Sciatic nerve (tissue), 2 donors: ENCODE results near the gene E2F7. TPM values are rescaled to one million over a fixed set of nuclear protein-coding genes. Genes with fewer than 3 reads are reported as not detected.
A peak's percentile ranks its signal among the peaks of the same experiment; 100 is the strongest.

Experiments used
- ATAC-seq: fragments of 200-7000 bp; cut with Tn5 transposase; one replicate; pipeline ENCODE4 v1.9.1; 2020; ENCODE audit warnings: mild to moderate bottlenecking, moderate library complexity
- DNase-seq: peaks from one replicate; pipeline ENCODE4 v3.0.0-alpha.2; 2020; ENCODE audit warnings: low spot score
- intact Hi-C: fragments of 100-400 bp; cut with DNase I; formaldehyde crosslinking; loops from one replicate; pipeline ENCODE4 v1.14.2; 2022
- total RNA-seq: library from RNA; stranded (reverse); fragmentation: NEBNext Ultra II Directional; extraction: Animal tissue kit (Norgen Biotek cat#: 25700); gene quantifications from one replicate; pipeline ENCODE4 v1.2.1, GENCODE V29; 2021
- donor health status: DM: no; HTN: no; CAD: no.
- donor health status: DM: no; HTN: no; CAD: no.

The E2F7 gene
- total RNA-seq, 1 donor from 2014 or later, result 0.27 TPM

DNA sequence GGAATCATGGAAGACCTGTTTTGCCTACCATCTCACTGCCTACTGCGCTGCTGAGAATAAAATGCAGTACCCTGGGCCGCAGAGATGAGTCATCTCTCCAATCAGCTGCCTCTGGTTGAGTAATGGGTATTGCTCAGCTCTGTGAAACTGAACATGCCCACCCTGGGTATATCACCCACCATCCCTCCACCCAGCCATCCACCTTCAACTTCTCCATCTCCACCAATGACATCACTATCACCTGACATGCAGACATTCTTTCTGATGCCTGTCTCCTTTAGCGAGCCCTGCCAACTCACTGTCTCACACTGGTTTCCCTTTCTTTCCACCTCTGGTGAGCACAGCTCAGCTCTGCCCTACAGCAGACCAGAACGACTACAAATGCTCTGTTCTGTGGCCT, 33.6 kb downstream of the E2F7 start:
- DNase-seq, result no peak
- no peak for ATAC-seq
- intact Hi-C loops, result no loop called here

DNA sequence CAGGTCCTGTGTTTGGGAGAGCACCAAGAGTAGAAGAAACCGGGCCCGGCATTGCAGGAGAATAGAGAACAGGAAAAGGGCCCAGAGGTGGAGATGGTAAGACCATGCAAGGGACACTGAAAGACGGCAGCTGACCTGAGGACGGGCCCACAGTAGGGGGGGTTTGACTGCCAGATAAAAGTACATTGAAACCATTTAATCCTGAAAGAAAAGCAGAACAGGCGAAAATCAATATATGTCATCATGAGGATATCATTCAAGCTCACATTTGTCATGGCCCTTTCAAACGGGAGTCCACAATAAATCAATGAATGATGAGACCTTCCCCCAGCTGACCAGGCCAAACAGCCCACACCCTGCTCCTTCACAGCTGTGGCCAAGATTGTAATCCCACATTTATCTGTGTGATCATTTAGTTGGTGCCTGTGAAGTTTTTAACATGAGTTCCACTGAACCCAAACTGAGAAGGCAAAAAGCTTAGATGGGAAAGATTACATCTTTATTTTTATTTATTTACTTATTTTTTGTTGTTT, 39.5 kb downstream of the E2F7 start:
- intact Hi-C loops, result no loop called here
- DNase-seq, result no peak
- no peak for ATAC-seq

DNA sequence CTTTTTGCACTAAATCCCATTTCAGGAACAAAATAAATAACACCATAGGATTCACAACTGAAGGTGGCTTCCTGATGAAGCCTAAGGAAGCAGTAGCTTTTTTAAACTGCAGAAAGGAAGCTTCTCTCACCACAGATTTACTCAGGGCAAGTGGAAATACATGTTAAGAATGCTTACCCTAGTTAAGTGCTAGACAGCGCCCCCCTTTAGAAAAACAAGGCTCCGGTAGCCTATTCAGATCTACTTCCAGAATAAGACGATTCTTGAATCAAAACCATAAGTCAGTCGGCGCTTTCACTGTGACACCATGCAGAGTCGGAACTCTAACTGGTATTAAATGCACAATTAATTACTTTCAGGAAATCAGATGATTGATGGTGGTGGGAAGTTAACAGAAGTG, 41.9 kb downstream of the E2F7 start:
- no peak for DNase-seq
- no peak for ATAC-seq
- intact Hi-C loops, result no loop called here

DNA sequence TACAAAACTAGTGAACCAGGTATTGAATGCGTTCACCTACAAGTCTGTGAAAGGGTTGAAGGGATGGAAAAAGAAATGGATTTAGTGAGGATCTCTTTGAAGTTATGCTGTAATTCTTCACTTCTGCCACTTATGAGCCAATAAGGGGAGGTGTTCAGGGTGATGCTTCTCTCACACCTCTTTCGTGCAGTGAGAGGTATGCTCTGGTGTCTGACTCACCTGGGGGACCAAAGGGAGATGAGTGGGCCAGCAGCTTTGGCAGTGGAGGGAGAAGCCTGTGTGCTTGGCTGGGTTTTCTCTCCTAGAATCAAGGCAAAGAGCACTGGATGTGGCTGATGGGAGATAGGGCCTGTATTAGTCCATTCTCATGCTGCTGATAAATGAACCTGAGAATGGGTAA, 45.4 kb downstream of the E2F7 start:
- intact Hi-C loops, result no loop called here
- DNase-seq, result no peak
- no peak for ATAC-seq

DNA sequence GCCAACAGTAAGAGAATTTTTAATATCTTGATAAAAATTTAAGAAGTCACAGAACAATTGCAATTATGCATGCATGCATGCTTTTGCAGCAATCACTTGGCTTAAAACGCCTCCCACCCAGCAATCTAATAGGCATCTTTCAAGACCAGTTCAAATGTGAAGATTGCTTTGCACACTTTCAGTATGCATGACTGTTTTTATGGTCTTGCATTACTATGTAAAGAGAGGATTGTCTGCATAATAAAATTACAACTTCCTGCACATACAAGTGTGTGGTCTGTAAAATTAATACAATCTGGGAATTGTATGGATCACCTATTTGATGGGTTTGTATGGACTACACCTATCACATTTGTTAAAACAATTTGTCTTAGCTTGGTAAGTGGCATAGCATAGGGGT, 48.8 kb downstream of the E2F7 start:
- intact Hi-C loops, result no loop called here
- ATAC-seq (no peak), DNase-seq (no peak)

DNA sequence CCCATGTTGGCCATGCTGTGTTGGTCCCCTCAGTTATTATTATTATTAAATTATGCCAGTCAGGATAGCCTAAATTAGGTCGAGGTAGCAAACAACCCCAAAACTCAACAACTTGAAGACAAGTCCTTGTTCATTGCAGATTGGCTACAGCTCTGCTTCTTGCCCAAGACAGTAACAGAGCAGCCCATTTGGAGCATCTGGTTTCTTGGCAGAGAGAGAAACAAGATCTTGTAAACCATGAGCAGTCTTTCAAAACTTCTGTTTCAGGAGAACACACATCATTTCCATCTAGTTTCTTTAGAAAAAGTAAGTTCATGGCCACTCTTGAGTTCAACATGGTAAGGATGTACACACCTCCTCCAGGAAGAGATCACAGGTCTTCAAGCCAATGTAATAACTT, 52.3 kb downstream of the E2F7 start:
- DNase-seq (no peak), ATAC-seq (no peak)
- intact Hi-C loops, result no loop called here

DNA sequence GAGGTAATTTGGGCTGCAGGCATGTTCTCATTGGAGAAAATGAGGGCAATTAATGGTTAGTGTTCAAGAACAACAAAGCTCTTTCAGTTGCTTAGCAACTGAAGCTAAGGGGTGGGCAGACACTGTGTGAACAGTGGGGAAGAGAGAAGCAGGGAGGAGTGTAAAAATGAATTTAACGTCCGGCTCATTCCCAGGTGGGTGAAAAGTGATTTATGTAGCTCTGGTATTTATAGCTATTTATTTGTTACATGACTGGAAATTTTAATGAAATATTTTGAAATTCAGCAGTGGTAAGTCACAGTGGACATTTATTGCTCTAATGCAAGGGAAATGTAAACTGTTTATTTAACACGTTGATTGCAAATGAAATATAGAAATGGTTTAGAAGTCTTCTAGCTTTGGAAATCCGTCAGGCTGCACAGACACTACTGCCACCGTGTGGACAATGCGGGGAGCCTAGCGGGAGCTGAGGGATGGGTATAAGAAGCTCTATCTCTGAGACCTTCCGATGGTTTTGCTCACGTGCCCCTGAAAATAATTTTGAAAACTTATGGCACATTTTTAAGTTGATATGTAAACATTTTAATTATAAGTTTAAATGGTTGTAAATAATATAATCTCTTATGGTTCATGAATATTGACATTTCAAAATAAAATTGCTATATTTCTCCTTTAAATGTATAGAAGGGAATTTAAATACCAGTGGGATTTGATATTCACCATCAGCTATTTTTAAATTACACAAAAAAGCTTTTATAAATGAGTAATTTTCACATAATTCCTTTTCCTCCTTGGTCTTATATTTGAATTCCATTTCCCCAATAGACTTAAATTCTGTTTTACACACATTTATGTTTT, 54.4 kb downstream of the E2F7 start:
- ATAC-seq (peak; percentile 83), DNase-seq (peak; percentile 86)
- intact Hi-C loops, result no loop called here

DNA sequence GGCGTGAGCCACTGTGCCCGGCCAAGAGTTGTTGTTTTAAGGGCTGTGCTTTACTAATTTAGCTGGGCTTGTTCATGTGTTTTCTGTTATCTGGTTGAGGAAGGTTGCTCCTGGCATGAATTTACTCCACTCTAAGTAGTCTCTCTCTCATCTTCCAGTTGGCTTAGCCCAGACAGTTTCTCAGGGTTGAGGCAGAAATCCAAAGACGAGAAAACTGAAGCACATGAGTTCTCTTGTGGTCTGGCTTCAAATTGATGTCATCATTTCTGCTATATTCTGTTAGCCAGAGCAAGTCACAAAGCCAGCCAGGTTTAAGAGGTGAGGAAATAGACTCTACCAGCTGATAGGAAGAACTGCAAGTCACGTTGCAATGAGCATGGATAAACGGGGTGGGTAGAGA, 57.9 kb downstream of the E2F7 start:
- DNase-seq, result no peak
- peak; percentile 81 for ATAC-seq
- intact Hi-C loops, result no loop called here

DNA sequence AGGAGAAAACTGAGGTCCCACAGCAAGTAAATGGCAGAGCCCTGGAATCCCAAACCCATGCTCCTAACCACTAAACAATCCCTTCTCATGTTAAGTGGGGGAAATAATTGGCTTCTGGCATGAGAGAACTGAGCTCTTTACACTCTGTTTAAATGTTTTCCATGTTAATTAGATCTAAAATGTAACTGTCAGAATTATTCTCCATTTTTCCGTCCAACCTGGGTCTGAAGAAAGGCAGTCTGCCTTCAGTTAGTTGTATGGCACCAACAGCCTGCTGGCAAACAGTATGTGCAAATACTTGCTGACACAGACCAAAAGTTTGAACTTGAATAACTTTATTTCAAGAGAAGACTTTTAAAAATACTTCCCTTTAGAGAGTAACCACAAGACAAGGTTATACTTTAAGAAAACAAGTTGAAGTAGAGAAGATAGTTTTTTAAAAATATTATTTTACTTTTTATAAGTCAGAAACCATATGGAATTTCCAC, 59.7 kb downstream of the E2F7 start:
- DNase-seq (no peak), ATAC-seq (no peak)
- intact Hi-C loops, result no loop called here

DNA sequence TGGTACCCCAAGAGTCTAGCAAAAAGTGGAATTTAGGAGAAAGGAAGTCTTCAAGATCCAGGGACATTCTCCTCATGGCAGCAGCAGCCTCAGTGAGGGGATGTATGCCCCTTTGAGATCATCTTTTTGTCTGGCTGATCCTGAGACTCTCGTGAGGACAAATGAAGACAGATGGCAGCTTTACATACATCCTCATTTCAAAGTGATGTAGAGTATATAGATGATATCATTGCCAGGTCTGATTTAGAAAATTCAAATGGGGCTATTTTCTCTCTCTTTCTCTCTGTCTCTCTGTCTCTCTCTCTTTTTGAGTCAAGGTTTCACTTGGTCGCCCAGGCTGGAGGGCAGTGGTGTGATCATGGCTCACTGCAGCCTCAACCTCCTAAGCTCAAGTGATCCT, 61.5 kb downstream of the E2F7 start:
- intact Hi-C loops, result no loop called here
- ATAC-seq, result no peak
- no peak for DNase-seq

DNA sequence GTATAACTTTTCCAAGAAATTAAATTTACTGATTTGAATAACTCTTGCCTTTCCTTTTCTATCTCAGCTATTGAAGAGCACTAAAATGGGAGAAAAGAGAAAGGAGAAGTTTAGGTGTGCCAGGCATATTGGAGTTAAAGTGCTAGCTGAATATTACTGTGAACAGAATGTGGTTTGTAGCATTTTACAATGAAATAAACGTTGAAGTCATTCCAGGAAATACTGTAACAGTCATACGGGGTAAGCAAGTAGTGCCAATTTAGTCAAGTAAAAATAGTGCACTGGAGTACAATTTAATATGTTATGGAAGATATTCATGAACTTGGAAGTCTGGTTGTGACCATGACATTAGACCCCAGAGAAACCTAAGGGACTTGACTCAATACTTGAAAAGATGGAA, 62.1 kb downstream of the E2F7 start:
- DNase-seq (no peak), ATAC-seq (no peak)
- intact Hi-C loops, result no loop called here

DNA sequence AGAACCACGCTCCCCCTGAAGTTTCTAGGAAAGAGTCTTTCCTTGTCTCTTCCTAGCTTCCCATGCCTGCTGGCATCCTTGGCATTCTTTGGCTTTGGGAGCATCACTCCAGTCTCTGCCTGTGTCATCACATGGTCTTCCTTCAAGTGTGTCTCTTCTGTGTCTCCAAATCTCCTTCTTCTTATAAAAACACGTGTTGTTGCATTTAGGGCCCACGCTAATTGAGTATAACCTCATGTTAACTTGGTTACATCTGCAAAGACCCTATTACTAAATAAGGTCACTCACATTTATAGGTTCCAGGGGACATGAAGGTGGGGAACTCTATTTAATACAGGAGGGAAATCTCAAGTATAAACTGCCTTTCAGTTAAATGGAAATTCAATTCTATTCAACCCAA, 63.0 kb downstream of the E2F7 start:
- intact Hi-C loops, result no loop called here
- no peak for ATAC-seq
- DNase-seq, result no peak

DNA sequence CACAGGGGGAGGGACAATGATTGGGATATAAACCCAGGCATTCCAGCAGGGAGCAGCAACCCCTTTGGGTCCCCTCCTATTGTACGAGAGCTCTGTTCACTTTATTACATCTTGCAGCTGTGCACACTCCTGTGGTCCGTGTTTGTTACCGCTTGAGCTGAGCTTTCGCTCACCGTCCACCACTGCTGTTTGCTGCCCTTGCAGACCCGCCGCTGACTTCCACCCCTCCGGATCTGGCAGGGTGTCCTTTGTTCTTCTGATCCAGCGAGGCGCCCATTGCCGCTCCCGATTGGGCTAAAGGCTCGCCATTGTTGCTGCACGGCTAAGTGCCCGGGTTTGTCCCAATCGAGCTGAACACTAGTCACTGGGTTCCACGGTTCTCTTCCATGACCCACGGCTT, 64.1 kb downstream of the E2F7 start:
- no peak for ATAC-seq
- DNase-seq, result no peak
- intact Hi-C loops, result no loop called here

DNA sequence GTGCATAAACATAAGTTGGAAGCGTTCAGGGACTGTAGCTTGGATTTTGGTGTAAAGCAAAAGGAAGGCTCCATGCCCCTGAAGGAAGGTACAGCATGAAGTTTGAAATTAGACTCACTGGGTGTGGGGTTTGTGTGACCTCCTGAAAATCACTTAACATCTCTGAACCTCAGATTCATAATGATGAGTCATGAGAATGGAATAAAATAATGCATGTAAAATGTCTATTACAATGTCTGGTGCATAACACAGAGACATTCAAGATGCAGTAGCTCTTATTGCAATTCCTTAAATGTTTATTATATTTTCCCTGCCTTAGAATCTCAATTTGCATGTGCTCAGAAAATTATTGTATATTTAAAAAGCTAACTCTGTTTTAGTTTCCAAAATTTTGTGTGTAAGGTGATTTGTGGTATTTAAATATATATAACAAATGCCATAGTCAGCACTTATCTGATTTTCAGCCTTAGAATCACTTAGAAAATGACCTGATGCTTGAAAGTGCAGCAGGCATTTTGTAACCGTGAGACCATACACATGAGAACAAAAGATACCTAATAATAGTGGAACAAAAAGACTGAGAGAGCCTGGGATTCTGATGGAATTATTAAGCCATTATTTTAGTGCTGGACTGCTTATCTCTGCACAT, 66.3 kb downstream of the E2F7 start:
- ATAC-seq (no peak), DNase-seq (no peak)
- intact Hi-C loops, result no loop called here

DNA sequence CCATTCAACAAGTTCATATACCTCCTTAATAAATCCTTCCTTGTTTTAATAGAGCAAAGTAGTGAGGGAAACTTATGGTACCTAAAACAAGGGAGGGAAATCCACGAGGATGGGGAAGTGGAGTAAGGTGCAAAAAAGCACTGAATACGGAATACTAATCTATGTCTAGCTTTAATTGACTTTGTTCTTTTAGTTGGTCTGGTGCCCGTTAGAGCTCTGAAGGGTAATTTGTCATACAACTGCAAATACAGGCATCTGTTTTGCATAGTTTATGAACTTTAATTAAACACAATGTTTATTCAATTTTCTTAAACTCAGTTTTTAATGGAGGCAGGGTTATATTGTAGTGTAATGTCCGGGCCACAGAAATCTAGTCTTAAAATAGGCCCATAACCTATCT, 67.0 kb downstream of the E2F7 start:
- DNase-seq, result no peak
- ATAC-seq, result no peak
- intact Hi-C loops, result no loop called here

DNA sequence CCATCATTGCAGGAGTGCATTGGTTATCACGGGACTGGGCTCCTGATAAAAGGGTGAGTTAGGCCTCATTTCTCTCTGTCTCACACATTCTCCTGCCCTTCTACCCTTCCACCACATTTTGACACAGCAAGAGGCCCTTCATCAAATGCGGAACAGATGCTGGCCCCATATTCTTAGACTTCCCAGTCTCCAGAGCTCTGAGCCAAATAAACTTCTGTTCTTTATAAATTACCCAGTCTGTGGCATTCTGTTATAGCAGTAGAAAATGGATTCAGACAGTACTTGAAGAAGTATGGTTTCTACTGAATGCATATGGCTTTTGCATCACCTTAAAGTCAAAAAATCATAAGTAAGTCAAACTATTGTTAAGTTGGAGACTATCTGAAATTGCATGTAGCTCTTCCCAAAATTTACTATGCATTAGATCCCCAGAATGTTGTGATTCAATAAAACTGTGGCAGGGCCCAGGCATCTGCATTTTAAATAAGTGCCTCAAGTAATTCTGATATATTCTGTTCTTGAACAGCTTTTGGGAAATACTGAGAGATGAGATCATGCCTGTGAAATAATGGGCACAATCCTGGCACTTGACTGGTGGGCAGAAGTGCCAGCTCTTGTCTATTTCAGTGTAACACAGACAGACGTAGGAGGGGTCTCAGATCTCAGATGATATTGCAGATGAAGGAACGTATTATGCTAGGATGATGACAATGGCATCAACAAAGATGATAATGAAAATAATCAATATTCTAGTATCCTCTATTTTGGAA, 68.2 kb downstream of the E2F7 start:
- DNase-seq (no peak), ATAC-seq (no peak)
- intact Hi-C loops, result no loop called here

DNA sequence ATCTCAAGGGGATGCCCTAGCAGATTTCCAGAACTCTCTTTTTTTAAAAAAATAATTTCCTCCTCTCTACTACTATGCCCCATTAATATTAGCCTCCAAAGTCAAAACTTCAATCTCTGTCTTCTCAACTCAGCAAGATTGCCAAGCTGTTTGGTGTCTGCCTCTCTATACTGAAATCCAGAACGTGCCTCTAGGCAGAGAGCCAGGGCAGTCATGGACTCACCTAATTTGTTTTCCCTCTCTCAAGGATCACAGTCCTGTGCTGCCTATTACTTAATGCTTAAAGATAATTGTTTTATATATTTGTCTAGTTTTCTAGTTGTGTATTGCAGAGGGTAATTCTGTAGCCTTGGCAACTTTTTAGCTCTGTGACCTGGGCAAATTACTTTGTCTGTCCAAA, 74.7 kb downstream of the E2F7 start:
- no peak for ATAC-seq
- no peak for DNase-seq
- intact Hi-C loops, result no loop called here

DNA sequence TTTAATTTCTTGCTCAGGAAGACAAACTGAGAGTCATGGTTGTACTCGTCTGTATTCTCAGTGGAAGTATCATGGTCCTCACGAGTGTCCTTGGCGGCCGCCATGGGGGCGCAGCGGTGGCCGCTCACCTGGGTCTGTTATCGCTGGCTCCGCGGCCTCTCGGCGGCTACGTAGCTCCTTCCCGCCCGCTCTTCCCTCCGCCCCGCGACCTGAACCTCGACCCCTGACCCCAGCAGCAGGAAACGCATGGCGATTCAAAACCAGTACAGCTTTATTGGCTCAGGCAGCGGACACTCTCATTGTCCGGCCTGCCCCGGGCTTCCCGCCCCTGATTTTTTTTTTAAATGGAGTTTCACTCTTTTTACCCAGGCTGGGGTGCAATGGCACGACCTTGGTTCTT, 80.8 kb downstream of the E2F7 start:
- no peak for DNase-seq
- no peak for ATAC-seq
- intact Hi-C loops, result no loop called here

DNA sequence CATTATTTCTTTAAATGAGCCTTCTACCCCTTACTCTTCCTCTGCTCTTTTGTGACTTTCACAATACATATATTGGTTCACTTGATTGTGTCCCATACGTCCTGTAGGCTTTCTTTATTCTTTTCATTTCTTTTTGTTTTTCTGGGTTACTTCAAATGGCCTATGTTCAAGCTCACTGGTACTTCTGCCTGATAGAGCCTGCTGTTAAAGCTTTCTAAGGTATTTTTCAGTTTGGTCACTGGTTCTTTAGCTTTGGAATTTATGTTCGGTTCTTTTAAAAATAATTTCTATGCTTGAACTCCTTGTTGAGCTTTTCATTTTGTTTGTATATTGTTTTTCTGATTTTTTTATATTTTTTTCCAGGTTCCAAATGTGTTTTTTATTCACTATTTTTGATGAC, 81.9 kb downstream of the E2F7 start:
- intact Hi-C loops, result no loop called here
- ATAC-seq, result no peak
- no peak for DNase-seq

DNA sequence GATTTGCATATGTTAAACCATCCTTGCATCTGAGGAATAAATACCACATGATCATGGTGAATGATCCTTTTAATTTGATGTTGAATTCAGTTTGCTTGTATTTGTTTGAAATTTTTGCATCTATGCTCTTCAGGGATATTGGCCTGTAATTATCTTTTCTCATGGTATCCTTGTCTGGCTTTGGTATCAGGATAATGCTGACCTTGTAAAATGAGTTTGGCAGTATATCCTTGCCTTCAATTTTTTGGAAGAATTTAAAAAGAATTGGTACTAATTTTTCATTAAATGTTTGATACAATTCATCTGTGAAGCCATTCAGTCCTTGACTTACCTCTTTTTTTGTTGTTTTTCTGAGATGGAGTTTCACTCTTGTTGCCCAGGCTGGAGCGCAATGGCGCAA, 85.2 kb downstream of the E2F7 start:
- ATAC-seq (no peak), DNase-seq (no peak)
- intact Hi-C loops, result no loop called here
